SK-N-SH (cell line): ENCODE results near the gene SNAI3. TPM values are rescaled to one million over a fixed set of nuclear protein-coding genes. Genes with fewer than 3 reads are reported as not detected.

Experiments used
- CTCF ChIA-PET: fragments of 300-600, 350-600 bp; formaldehyde crosslinking; extraction: SDS; loops from one replicate; lab custom pipeline; 2021; lab: Yijun Ruan, JAX
- POLR2A ChIA-PET: fragments of 350-600 bp; sonication (Branson Sonifier 250); formaldehyde crosslinking; extraction: SDS; loops from one replicate; lab custom pipeline; 2020; ENCODE audit warnings: antibody characterized with exemption, inconsistent platforms; lab: Yijun Ruan, JAX
- DNase-seq: peaks from one replicate; pipeline ENCODE4 v3.0.0; 2012
- H2AFZ ChIP-seq: fragments of 200-600 bp; sonication (generic); 2 replicates; pipeline ENCODE4 v1.8.1; 2016; ENCODE audit warnings: antibody characterized with exemption, mild to moderate bottlenecking, low read depth
- H3F3A ChIP-seq: fragments of 200-600 bp; sonication (generic); replicated peaks from 2 replicates; pipeline ENCODE3; 2016; ENCODE audit warnings: antibody characterized with exemption, mild to moderate bottlenecking; ENCODE audit not compliant: insufficient read depth
- H3K27ac ChIP-seq, 2 experiments: fragments of 200-500 bp in 1 of 2; fragments of 200-600 bp in 1 of 2; sonication (Bioruptor generic) in 1 of 2; sonication (generic), shearing (Covaris generic) in 1 of 2; 2 replicates each; pipeline versions ENCODE4 v1.5.1 to v1.6.1; 2014 to 2016; ENCODE audit warnings: low read depth in 2 of 2, inconsistent platforms in 1 of 2, low read length in 1 of 2, mild to moderate bottlenecking in 1 of 2, mixed read lengths in 1 of 2
- H3K27me3 ChIP-seq: fragments of 200-600 bp; sonication (generic), shearing (Covaris generic); 2 replicates; pipeline ENCODE4 v1.6.1; 2016; ENCODE audit warnings: mixed run types; ENCODE audit not compliant: insufficient read depth
- H3K36me3 ChIP-seq, 2 experiments: fragments of 200-500 bp in 1 of 2; fragments of 200-600 bp in 1 of 2; sonication (Bioruptor generic) in 1 of 2; sonication (generic) in 1 of 2; replicated peaks in 1 of 2; 2 replicates each; pipeline versions ENCODE3 to v1.5.1; 2014 to 2016; ENCODE audit warnings: low read length in 1 of 2, mild to moderate bottlenecking in 1 of 2; ENCODE audit not compliant: insufficient read depth in 2 of 2, control insufficient read depth in 1 of 2
- H3K4me1 ChIP-seq, 2 experiments: fragments of 200-500 bp in 1 of 2; fragments of 200-600 bp in 1 of 2; sonication (Bioruptor generic) in 1 of 2; sonication (generic), shearing (Covaris generic) in 1 of 2; 2 replicates each; pipeline versions ENCODE4 v1.5.1 to v1.6.1; 2014 to 2016; ENCODE audit warnings: low read depth in 1 of 2, low read length in 1 of 2, mixed run types in 1 of 2; ENCODE audit not compliant: insufficient read depth in 2 of 2, control insufficient read depth in 1 of 2
- H3K4me2 ChIP-seq: fragments of 200-600 bp; sonication (generic), shearing (Covaris generic); 2 replicates; pipeline ENCODE4 v1.6.1; 2017; ENCODE audit warnings: mixed run types
- H3K4me3 ChIP-seq, 2 experiments: fragments of 200-500 bp in 1 of 2; fragments of 200-600 bp in 1 of 2; sonication (Bioruptor generic) in 1 of 2; sonication (generic), shearing (Covaris generic) in 1 of 2; 2 replicates each; pipeline versions ENCODE4 v1.5.1 to v1.8.1; 2014 to 2016; ENCODE audit warnings: low read depth in 2 of 2, inconsistent platforms in 1 of 2, low read length in 1 of 2, mild to moderate bottlenecking in 1 of 2, mixed read lengths in 1 of 2, moderate library complexity in 1 of 2
- H3K79me2 ChIP-seq: fragments of 200-600 bp; sonication (generic); 2 replicates; pipeline ENCODE4 v1.8.1; 2017; ENCODE audit warnings: mild to moderate bottlenecking; ENCODE audit not compliant: insufficient read depth
- H3K9ac ChIP-seq: fragments of 200-600 bp; sonication (generic); 2 replicates; pipeline ENCODE4 v1.6.1; 2017; ENCODE audit warnings: mixed run types
- H3K9me2 ChIP-seq: fragments of 200-600 bp; sonication (generic); 2 replicates; pipeline ENCODE4 v1.6.1; 2017; ENCODE audit warnings: mixed run types
- H3K9me3 ChIP-seq: fragments of 200-600 bp; sonication (generic); 2 replicates; pipeline ENCODE4 v1.6.1; 2017; ENCODE audit warnings: mixed run types, mild to moderate bottlenecking, moderate library complexity
- H4K20me1 ChIP-seq: fragments of 200-600 bp; sonication (generic); 2 replicates; pipeline ENCODE4 v1.6.1; 2017; ENCODE audit warnings: mild to moderate bottlenecking, mixed run types; ENCODE audit not compliant: insufficient read depth
- ELF1 ChIP-seq: IDR thresholded peaks from 2 replicates; pipeline ENCODE4 v1.4.0; 2012
- EP300 ChIP-seq, 2 experiments: IDR thresholded peaks; 2 replicates each; pipeline versions ENCODE4 v1.4.0 to v1.6.1; 2012; ENCODE audit warnings: borderline replicate concordance in 1 of 2, low read depth in 1 of 2, low read length in 1 of 2
- EZH2phosphoT487 ChIP-seq: fragments of 200-600 bp; sonication (generic); IDR thresholded peaks from 2 replicates; pipeline ENCODE4 v1.6.1; 2017; ENCODE audit warnings: low read depth, mixed run types, mild to moderate bottlenecking, antibody characterized with exemption, moderate library complexity, borderline replicate concordance
- FOXJ3 ChIP-seq: sonication (generic); formaldehyde crosslinking; IDR thresholded peaks from 2 replicates; pipeline ENCODE4 v1.5.1; 2020; ENCODE audit warnings: mild to moderate bottlenecking, missing genetic modification reagents
- GABPA ChIP-seq: IDR thresholded peaks from 2 replicates; pipeline ENCODE4 v1.4.0; 2012; ENCODE audit warnings: low read depth, mild to moderate bottlenecking
- MEF2A ChIP-seq: IDR thresholded peaks from 2 replicates; pipeline ENCODE4 v1.4.0; 2012; ENCODE audit warnings: low read depth, borderline replicate concordance
- NRF1 ChIP-seq: IDR thresholded peaks from 2 replicates; pipeline ENCODE4 v1.6.1; 2012; ENCODE audit warnings: low read depth, mild to moderate bottlenecking, low read length
- POLR2AphosphoS5 ChIP-seq: IDR thresholded peaks from 2 replicates; pipeline ENCODE4 v1.6.1; 2012; ENCODE audit warnings: low read depth, low read length
- RAD21 ChIP-seq: IDR thresholded peaks from 2 replicates; pipeline ENCODE4 v1.6.1; 2012; ENCODE audit warnings: mild to moderate bottlenecking, low read length
- RCOR1 ChIP-seq: fragments of 150-350 bp; IDR thresholded peaks from 2 replicates; pipeline ENCODE4 v1.6.1; 2017; ENCODE audit warnings: antibody characterized with exemption, low read length
- RFX5 ChIP-seq: IDR thresholded peaks from 2 replicates; pipeline ENCODE4 v1.6.1; 2012; ENCODE audit warnings: mild to moderate bottlenecking, improper control_type of control experiment, low read length
- RXRA ChIP-seq: IDR thresholded peaks from 2 replicates; pipeline ENCODE4 v1.4.0; 2012; ENCODE audit warnings: low read depth, mild to moderate bottlenecking, borderline replicate concordance
- SIN3A ChIP-seq: IDR thresholded peaks from 2 replicates; pipeline ENCODE4 v1.6.1; 2012; ENCODE audit warnings: low read depth, mild to moderate bottlenecking, low read length, moderate library complexity, borderline replicate concordance
- SMC3 ChIP-seq: IDR thresholded peaks from 2 replicates; pipeline ENCODE4 v1.6.1; 2012; ENCODE audit warnings: low read depth, low read length, improper control_type of control experiment
- WGBS: methylation state at CpG from one replicate; pipeline ENCODE4 v1.1.6; 2017; ENCODE audit warnings: low lambda C conversion rate; 5-methylcytosine and 5-hydroxymethylcytosine counted together
- polyA plus RNA-seq, 3 experiments: library from polyadenylated mRNA; depleted of rRNA; stranded (reverse); fragments of >200 nt; gene quantifications; 2 replicates each; pipeline ENCODE4 v1.2.3, GENCODE V29; 2012
- TF ChIP-seq, protein P1 (sequence below): IDR thresholded peaks from 2 replicates; pipeline ENCODE4 v1.4.0; 2012; ENCODE audit warnings: low read depth, borderline replicate concordance
- TF ChIP-seq, protein P2 (sequence below): IDR thresholded peaks from 2 replicates; pipeline ENCODE4; 2012
- TF ChIP-seq, protein P3 (sequence below): IDR thresholded peaks from 2 replicates; pipeline ENCODE4 v1.4.0; 2012; ENCODE audit warnings: low read depth, borderline replicate concordance
- TF ChIP-seq, protein P4 (sequence below): fragments of 150-350 bp; IDR thresholded peaks from 2 replicates; pipeline ENCODE4 v1.6.1; 2016; ENCODE audit warnings: mild to moderate bottlenecking, low read depth, low read length

SNAI3 gene
- polyA plus RNA-seq, 1 of the 3 experiments (the other 2 are of a cell fraction): 0.03 TPM

DNA sequence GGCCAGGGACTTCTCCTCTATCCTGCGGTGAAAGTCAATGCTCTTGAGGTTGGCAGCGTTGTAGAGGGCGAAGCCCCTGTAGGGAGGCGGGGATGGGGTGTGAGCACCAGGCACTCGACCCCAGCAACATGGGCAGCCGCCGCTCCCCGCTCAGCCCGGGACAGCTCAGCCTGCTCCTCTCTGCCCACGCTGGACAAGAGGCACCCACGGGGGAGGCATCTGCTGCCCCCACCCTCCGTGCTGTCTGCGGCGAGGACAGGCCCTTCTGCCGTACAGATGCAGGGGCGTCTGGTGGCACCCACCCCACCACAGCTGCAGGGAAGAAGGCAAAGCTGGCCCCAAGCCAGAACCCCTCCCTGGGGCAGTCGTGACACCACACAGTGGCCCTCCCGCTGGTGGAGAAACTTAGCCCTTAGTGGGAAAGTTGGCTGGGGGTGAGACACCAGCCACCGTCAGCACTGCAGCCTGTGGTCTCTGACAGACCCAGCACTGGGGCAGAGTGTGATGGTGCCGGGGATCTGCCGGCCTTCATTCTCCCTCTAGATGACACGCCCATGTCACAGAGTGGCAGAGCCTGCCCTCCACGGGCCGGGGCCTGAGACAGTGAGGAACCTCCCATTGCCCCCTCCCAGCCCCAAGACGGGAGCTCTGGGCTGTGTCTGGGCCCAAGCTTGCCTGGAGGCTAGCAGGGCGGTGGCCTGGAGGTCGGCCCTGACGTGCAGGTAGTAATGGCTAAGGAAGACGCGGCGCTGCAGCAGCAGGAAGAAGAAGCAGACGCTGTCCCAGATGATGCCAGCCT lies 39.5 kb upstream of the SNAI3 start:
- H3K36me3 ChIP-seq: peaks cover 5 to 54% of the 10 kb centered on the region in 2 experiments
- peak; percentile 61 for DNase-seq
- no peak for TF ChIP-seq GABPA
- TF ChIP-seq EP300 (IDR thresholded peaks at IDR 0.05; ENCODE audit: borderline replicate concordance in 1 of 2, low read depth in 1 of 2, low read length in 1 of 2): no peak
- TF ChIP-seq, protein P1, sequence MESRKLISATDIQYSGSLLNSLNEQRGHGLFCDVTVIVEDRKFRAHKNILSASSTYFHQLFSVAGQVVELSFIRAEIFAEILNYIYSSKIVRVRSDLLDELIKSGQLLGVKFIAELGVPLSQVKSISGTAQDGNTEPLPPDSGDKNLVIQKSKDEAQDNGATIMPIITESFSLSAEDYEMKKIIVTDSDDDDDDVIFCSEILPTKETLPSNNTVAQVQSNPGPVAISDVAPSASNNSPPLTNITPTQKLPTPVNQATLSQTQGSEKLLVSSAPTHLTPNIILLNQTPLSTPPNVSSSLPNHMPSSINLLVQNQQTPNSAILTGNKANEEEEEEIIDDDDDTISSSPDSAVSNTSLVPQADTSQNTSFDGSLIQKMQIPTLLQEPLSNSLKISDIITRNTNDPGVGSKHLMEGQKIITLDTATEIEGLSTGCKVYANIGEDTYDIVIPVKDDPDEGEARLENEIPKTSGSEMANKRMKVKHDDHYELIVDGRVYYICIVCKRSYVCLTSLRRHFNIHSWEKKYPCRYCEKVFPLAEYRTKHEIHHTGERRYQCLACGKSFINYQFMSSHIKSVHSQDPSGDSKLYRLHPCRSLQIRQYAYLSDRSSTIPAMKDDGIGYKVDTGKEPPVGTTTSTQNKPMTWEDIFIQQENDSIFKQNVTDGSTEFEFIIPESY: no peak
- TF ChIP-seq POLR2AphosphoS5: no peak
- no peak for TF ChIP-seq RFX5
- TF ChIP-seq SMC3: no peak
- no peak for TF ChIP-seq RAD21
- TF ChIP-seq MEF2A: no peak
- no peak for TF ChIP-seq EZH2phosphoT487
- TF ChIP-seq ELF1: no peak
- TF ChIP-seq, protein P2, sequence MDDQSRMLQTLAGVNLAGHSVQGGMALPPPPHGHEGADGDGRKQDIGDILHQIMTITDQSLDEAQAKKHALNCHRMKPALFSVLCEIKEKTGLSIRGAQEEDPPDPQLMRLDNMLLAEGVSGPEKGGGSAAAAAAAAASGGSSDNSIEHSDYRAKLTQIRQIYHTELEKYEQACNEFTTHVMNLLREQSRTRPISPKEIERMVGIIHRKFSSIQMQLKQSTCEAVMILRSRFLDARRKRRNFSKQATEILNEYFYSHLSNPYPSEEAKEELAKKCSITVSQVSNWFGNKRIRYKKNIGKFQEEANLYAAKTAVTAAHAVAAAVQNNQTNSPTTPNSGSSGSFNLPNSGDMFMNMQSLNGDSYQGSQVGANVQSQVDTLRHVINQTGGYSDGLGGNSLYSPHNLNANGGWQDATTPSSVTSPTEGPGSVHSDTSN: no peak
- no peak for TF ChIP-seq RCOR1
- TF ChIP-seq SIN3A: no peak
- TF ChIP-seq, protein P3, sequence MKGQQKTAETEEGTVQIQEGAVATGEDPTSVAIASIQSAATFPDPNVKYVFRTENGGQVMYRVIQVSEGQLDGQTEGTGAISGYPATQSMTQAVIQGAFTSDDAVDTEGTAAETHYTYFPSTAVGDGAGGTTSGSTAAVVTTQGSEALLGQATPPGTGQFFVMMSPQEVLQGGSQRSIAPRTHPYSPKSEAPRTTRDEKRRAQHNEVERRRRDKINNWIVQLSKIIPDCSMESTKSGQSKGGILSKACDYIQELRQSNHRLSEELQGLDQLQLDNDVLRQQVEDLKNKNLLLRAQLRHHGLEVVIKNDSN: no peak
- no peak for TF ChIP-seq NRF1
- TF ChIP-seq RXRA: no peak
- no peak for TF ChIP-seq FOXJ3
- TF ChIP-seq, protein P4, sequence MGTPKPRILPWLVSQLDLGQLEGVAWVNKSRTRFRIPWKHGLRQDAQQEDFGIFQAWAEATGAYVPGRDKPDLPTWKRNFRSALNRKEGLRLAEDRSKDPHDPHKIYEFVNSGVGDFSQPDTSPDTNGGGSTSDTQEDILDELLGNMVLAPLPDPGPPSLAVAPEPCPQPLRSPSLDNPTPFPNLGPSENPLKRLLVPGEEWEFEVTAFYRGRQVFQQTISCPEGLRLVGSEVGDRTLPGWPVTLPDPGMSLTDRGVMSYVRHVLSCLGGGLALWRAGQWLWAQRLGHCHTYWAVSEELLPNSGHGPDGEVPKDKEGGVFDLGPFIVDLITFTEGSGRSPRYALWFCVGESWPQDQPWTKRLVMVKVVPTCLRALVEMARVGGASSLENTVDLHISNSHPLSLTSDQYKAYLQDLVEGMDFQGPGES: no peak
- TF ChIP-seq, all 33 proteins: peak for 0
- Histone ChIP-seq H3F3A (no peaks in the 10 kb centered on the region), H3K4me1 (peaks cover 0 to 40% of the 10 kb centered on the region in 2 experiments; a peak in 1 of 4 replicates), H3K9me2 (no peaks in the 10 kb centered on the region), H3K4me3 (no peak overlapping the region), H3K79me2 (peaks cover 8% of the 10 kb centered on the region; the same call in 1 of the 2 replicates), H4K20me1 (0 out of 2 replicates have a peak, but pooled peaks cover 3% of the 10 kb centered on the region), H3K9ac (no peak overlapping the region), H3K4me2 (no peak overlapping the region), H2AFZ (no peak overlapping the region), H3K27ac (no peak overlapping the region; a peak in 1 of 4 replicates), H3K27me3 (no peaks in the 10 kb centered on the region), H3K9me3 (no peaks in the 10 kb centered on the region)
- 83% methylated on average over 28 of the region's 32 CpGs for WGBS
- CTCF ChIA-PET: interaction anchor here (0.8 kb wide), 1 partner anchor 12 kb away, joined by 3 read pairs; no protein-coding TSS in a partner anchor
- POLR2A ChIA-PET: interaction anchor here (0.6 to 0.8 kb wide), 2 partner anchors 61 to 368 kb away, joined by 3 read pairs; partner anchors contain the start of gene ACSF3
